ENCODE results near the gene TPPP2. TPM values are rescaled to one million over a fixed set of nuclear protein-coding genes. Genes with fewer than 3 reads are reported as not detected.

TPPP2 gene
- total and polyA plus RNA-seq, 4 donors = 1.5 to 5.9 (median 1.6) TPM

- TF ChIP-seq, protein P1, sequence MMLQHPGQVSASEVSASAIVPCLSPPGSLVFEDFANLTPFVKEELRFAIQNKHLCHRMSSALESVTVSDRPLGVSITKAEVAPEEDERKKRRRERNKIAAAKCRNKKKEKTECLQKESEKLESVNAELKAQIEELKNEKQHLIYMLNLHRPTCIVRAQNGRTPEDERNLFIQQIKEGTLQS (IDR thresholded peaks at IDR 0.05) = peak; percentile 50
- TF ChIP-seq HNF4G (IDR thresholded peaks at IDR 0.05) (peak; percentile 92), GABPA (IDR thresholded peaks at IDR 0.05 in 1 of 2, conservative IDR thresholded peaks at IDR 0.05 in 1 of 2) (no peak), TAF1 (conservative IDR thresholded peaks at IDR 0.05) (no peak), FOXA1 (IDR thresholded peaks at IDR 0.05) (no peak), CTCF (IDR thresholded peaks at IDR 0.05; ENCODE audit: low read depth, low read length, missing input control) (no peak), SP1 (IDR thresholded peaks at IDR 0.05) (peak; percentile 85), JUND (IDR thresholded peaks at IDR 0.05) (peak in 1 of 2 donors; percentile 31), MAX (IDR thresholded peaks at IDR 0.05) (peak; percentile 48), YY1 (IDR thresholded peaks at IDR 0.05) (no peak), RXRA (IDR thresholded peaks at IDR 0.05) (peak; percentile 98 to 100), EGR1 (IDR thresholded peaks at IDR 0.05; ENCODE audit: low read depth in 2 of 2) (no peak), REST (IDR thresholded peaks at IDR 0.05) (no peak), RAD21 (IDR thresholded peaks at IDR 0.05) (peak in 1 of 2 donors; percentile 45), NR2F2 (IDR thresholded peaks at IDR 0.05) (peak; percentile 96), FOXA2 (IDR thresholded peaks at IDR 0.05) (no peak), HNF4A (conservative IDR thresholded peaks at IDR 0.05) (peak; percentile 94 to 99)
- TF ChIP-seq, protein P2, sequence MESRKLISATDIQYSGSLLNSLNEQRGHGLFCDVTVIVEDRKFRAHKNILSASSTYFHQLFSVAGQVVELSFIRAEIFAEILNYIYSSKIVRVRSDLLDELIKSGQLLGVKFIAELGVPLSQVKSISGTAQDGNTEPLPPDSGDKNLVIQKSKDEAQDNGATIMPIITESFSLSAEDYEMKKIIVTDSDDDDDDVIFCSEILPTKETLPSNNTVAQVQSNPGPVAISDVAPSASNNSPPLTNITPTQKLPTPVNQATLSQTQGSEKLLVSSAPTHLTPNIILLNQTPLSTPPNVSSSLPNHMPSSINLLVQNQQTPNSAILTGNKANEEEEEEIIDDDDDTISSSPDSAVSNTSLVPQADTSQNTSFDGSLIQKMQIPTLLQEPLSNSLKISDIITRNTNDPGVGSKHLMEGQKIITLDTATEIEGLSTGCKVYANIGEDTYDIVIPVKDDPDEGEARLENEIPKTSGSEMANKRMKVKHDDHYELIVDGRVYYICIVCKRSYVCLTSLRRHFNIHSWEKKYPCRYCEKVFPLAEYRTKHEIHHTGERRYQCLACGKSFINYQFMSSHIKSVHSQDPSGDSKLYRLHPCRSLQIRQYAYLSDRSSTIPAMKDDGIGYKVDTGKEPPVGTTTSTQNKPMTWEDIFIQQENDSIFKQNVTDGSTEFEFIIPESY (IDR thresholded peaks at IDR 0.05) = no peak
- WGBS = 9% methylated on average over 17 of the region's 17 CpGs
- peaks cover 5 to 30% (median 24%) of the 10 kb centered on the region in 4 donors for H3K36me3 ChIP-seq (ENCODE audit: control insufficient read depth in 4 of 4, insufficient read depth in 3 of 4, low read depth in 1 of 4, low read length in 3 of 4)
- H3K4me3 ChIP-seq (ENCODE audit: low read depth in 1 of 3, low read length in 3 of 3) = peak overlapping the region; percentile 70 to 89 (median 82)
- peak; percentile 64 for DNase-seq (ENCODE audit: low spot score)
- peaks cover 3 to 52% (median 41%) of the 10 kb centered on the region in 4 donors for H3K4me1 ChIP-seq (ENCODE audit: control insufficient read depth in 4 of 4, insufficient read depth in 4 of 4, low read length in 3 of 4)
- H3K27ac ChIP-seq (ENCODE audit: low read depth in 1 of 2, low read length in 2 of 2) = peak overlapping the region; percentile 77 to 87
- H3K9ac ChIP-seq (ENCODE audit: low read depth in 1 of 2, low read length in 2 of 2) = peak overlapping the region; percentile 50 to 67
- H3K9me3 ChIP-seq (ENCODE audit: control insufficient read depth in 4 of 4, low read length in 3 of 4) = no peaks in the 10 kb centered on the region
- no peaks in the 10 kb centered on the region for H3K27me3 ChIP-seq (ENCODE audit: control insufficient read depth in 4 of 4, insufficient read depth in 4 of 4, low read length in 3 of 4)
These were observed 6.0 kb upstream of the TPPP2 start for GRCh38 chr14:21023817-21024584.

Data from liver (tissue), 9 donors.